Neural progenitor cell (in vitro differentiated cells): ENCODE results near the gene NCAPD3. TPM values are rescaled to one million over a fixed set of nuclear protein-coding genes. Genes with fewer than 3 reads are reported as not detected.

ENCODE experiments used
- DNase-seq: peaks from one replicate; pipeline ENCODE4 v3.0.0-alpha.2; 2016; ENCODE audit warnings: low spot score
- H2AFZ ChIP-seq: fragments of 200-600 bp; sonication (generic); replicated peaks from 2 replicates; pipeline ENCODE4 v1.6.1; 2016; ENCODE audit warnings: antibody characterized with exemption
- H3F3A ChIP-seq: fragments of 200-600 bp; sonication (generic); 2 replicates; pipeline ENCODE4 v1.6.1; 2016; ENCODE audit warnings: antibody characterized with exemption, low read depth
- H3K27ac ChIP-seq: fragments of 200-600 bp; sonication (generic); 2 replicates; pipeline ENCODE4 v1.5.1; 2016; ENCODE audit warnings: mild to moderate bottlenecking
- H3K27me3 ChIP-seq: fragments of 200-600 bp; sonication (generic); 2 replicates; pipeline ENCODE4 v1.6.1; 2016; ENCODE audit warnings: mild to moderate bottlenecking, moderate library complexity
- H3K36me3 ChIP-seq: fragments of 200-600 bp; sonication (generic); 2 replicates; pipeline ENCODE4 v1.5.1; 2016
- H3K4me1 ChIP-seq: fragments of 200-600 bp; sonication (generic); 2 replicates; pipeline ENCODE4 v1.6.1; 2016; ENCODE audit warnings: mixed run types
- H3K4me2 ChIP-seq: fragments of 200-600 bp; sonication (generic); 2 replicates; pipeline ENCODE4 v1.6.1; 2016
- H3K4me3 ChIP-seq: fragments of 200-600 bp; sonication (generic); 2 replicates; pipeline ENCODE4 v1.5.1; 2016
- H3K79me2 ChIP-seq: fragments of 200-600 bp; sonication (generic); 2 replicates; pipeline ENCODE4 v1.6.1; 2016; ENCODE audit warnings: low read depth
- H3K9ac ChIP-seq: fragments of 200-600 bp; sonication (generic); 2 replicates; pipeline ENCODE4 v1.6.1; 2016
- H3K9me3 ChIP-seq: fragments of 200-600 bp; sonication (generic); 2 replicates; pipeline ENCODE4 v1.5.1; 2016; ENCODE audit warnings: low read depth
- H4K20me1 ChIP-seq: fragments of 200-600 bp; sonication (generic); 2 replicates; pipeline ENCODE4 v1.6.1; 2016; ENCODE audit warnings: low read depth
- H3K27ac Mint-ChIP-seq: 3 replicates; pipeline ENCODE4 v1.8.0; 2021; ENCODE audit warnings: mixed read lengths
- H3K27me3 Mint-ChIP-seq: 2 replicates; pipeline ENCODE4 v1.8.0; 2022; ENCODE audit warnings: low read depth, mild to moderate bottlenecking, inconsistent platforms, moderate library complexity, mixed read lengths; ENCODE audit not compliant: insufficient read depth
- H3K36me3 Mint-ChIP-seq: 3 replicates; pipeline ENCODE4 v1.8.0; 2021; ENCODE audit warnings: mixed read lengths
- H3K4me1 Mint-ChIP-seq: 3 replicates; pipeline ENCODE4 v1.8.0; 2021; ENCODE audit warnings: mixed read lengths
- H3K4me3 Mint-ChIP-seq: 3 replicates; pipeline ENCODE4 v1.8.0; 2021; ENCODE audit warnings: mild to moderate bottlenecking, moderate library complexity, mixed read lengths
- H3K9me3 Mint-ChIP-seq: 3 replicates; pipeline ENCODE4 v1.8.0; 2020; ENCODE audit warnings: mixed read lengths
- CTCF ChIP-seq: fragments of 200-600 bp; sonication (generic); IDR thresholded peaks from 2 replicates; pipeline ENCODE4 v1.5.1; 2017; ENCODE audit warnings: antibody characterized with exemption, mild to moderate bottlenecking
- EZH2 ChIP-seq: fragments of 200-600 bp; sonication (generic); IDR thresholded peaks from 2 replicates; pipeline ENCODE4 v1.6.1; 2017; ENCODE audit warnings: antibody characterized with exemption, mild to moderate bottlenecking, moderate library complexity
- EZH2phosphoT487 ChIP-seq: fragments of 200-600 bp; sonication (generic); IDR thresholded peaks from 2 replicates; pipeline ENCODE4 v1.6.1; 2017; ENCODE audit warnings: antibody characterized with exemption
- total RNA-seq: library from RNA; depleted of rRNA; stranded (reverse); fragments of >200 nt; gene quantifications from 2 replicates; pipeline ENCODE4 v1.2.3, GENCODE V29; 2015; ENCODE audit warnings: low replicate concordance

The NCAPD3 gene
- total RNA-seq, 1 donor from 2014 or later, result 41.0 TPM

GRCh38 chr11:134143801-134144200, 80.0 kb downstream of the NCAPD3 start:
- Histone ChIP-seq H3K9ac (no peak overlapping the region), H3K79me2 (no peaks in the 10 kb centered on the region), H3K9me3 (no peaks in the 10 kb centered on the region), H2AFZ (no peak overlapping the region), H3K4me3 (no peak overlapping the region), H3F3A (peaks cover 9% of the 10 kb centered on the region), H3K27me3 (no peaks in the 10 kb centered on the region), H3K27ac (no peak overlapping the region), H4K20me1 (no peaks in the 10 kb centered on the region), H3K36me3 (peaks cover 5% of the 10 kb centered on the region), H3K4me1 (peaks cover 12% of the 10 kb centered on the region), H3K4me2 (no peak overlapping the region)
- Mint-ChIP-seq H3K27ac (no peak overlapping the region), H3K9me3 (peaks cover 11% of the 10 kb centered on the region), H3K27me3 (no peaks in the 10 kb centered on the region), H3K36me3 (peaks cover 68% of the 10 kb centered on the region), H3K4me3 (no peak overlapping the region), H3K4me1 (peaks cover 4% of the 10 kb centered on the region)
- TF ChIP-seq CTCF (no peak), EZH2phosphoT487 (no peak), EZH2 (no peak)
- DNase-seq, result no peak

GRCh38 chr11:134142536-134142935, 81.2 kb downstream of the NCAPD3 start:
- TF ChIP-seq EZH2phosphoT487, result no peak
- TF ChIP-seq CTCF, result no peak
- TF ChIP-seq EZH2, result no peak
- DNase-seq, result no peak
- Histone ChIP-seq H3K4me3 (no peak overlapping the region), H3K4me2 (no peak overlapping the region), H3K9ac (no peak overlapping the region), H4K20me1 (no peaks in the 10 kb centered on the region), H3K79me2 (peaks cover 5% of the 10 kb centered on the region), H3K36me3 (peaks cover 5% of the 10 kb centered on the region), H3K27ac (no peak overlapping the region), H2AFZ (no peak overlapping the region), H3K9me3 (no peaks in the 10 kb centered on the region), H3K27me3 (no peaks in the 10 kb centered on the region), H3F3A (peaks cover 11% of the 10 kb centered on the region), H3K4me1 (peaks cover 8% of the 10 kb centered on the region)
- Mint-ChIP-seq H3K4me1 (peaks cover 4% of the 10 kb centered on the region), H3K27me3 (no peaks in the 10 kb centered on the region), H3K9me3 (peaks cover 11% of the 10 kb centered on the region), H3K27ac (no peak overlapping the region), H3K4me3 (no peak overlapping the region), H3K36me3 (peaks cover 58% of the 10 kb centered on the region)

GRCh38 chr11:134140961-134141490, 82.7 kb downstream of the NCAPD3 start:
- Histone ChIP-seq H3K27me3 (no peaks in the 10 kb centered on the region), H3K36me3 (peaks cover 5% of the 10 kb centered on the region), H3K27ac (no peak overlapping the region), H2AFZ (no peak overlapping the region), H3F3A (peaks cover 11% of the 10 kb centered on the region), H3K4me2 (no peak overlapping the region), H3K4me3 (no peak overlapping the region), H3K9me3 (no peaks in the 10 kb centered on the region), H4K20me1 (no peaks in the 10 kb centered on the region), H3K79me2 (peaks cover 15% of the 10 kb centered on the region), H3K4me1 (peaks cover 8% of the 10 kb centered on the region), H3K9ac (no peak overlapping the region)
- Mint-ChIP-seq H3K27ac (peak overlapping the region; percentile 62), H3K36me3 (peaks cover 61% of the 10 kb centered on the region), H3K27me3 (no peaks in the 10 kb centered on the region), H3K4me3 (no peak overlapping the region), H3K9me3 (peaks cover 19% of the 10 kb centered on the region), H3K4me1 (peaks cover 4% of the 10 kb centered on the region)
- no peak for DNase-seq
- TF ChIP-seq CTCF (no peak), EZH2 (no peak), EZH2phosphoT487 (no peak)
